HG02798 (cell line): Measurements from ENCODE around the gene VSTM2L.
A peak's percentile ranks its signal among the peaks of the same experiment; 100 is the strongest.

Experiments used
- ATAC-seq: cut with Tn5 transposase; IDR thresholded peaks from one replicate; pipeline ENCODE4 v1.9.1; 2021; ENCODE audit warnings: mild to moderate bottlenecking; ENCODE audit not compliant: unreplicated experiment, poor library complexity

Gene VSTM2L

DNA sequence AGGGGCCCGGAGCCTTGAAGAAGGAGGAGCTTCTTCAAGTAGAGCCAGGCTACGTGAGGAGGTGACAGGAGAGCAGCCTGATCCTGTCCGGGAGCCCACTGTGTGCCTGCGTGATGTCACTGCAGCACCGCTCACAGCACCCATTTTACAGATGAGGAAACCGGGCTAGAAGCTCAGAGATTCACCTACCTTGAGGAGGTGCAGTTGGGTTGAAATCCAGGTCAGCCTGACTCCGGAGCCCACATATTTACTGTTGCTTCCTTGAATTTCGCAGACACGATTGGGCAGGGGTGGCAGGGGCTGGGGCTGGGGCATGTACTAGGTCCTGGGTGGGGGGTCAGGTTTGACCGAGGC, 12.5 kb downstream of the VSTM2L start:
- no peak for ATAC-seq

DNA sequence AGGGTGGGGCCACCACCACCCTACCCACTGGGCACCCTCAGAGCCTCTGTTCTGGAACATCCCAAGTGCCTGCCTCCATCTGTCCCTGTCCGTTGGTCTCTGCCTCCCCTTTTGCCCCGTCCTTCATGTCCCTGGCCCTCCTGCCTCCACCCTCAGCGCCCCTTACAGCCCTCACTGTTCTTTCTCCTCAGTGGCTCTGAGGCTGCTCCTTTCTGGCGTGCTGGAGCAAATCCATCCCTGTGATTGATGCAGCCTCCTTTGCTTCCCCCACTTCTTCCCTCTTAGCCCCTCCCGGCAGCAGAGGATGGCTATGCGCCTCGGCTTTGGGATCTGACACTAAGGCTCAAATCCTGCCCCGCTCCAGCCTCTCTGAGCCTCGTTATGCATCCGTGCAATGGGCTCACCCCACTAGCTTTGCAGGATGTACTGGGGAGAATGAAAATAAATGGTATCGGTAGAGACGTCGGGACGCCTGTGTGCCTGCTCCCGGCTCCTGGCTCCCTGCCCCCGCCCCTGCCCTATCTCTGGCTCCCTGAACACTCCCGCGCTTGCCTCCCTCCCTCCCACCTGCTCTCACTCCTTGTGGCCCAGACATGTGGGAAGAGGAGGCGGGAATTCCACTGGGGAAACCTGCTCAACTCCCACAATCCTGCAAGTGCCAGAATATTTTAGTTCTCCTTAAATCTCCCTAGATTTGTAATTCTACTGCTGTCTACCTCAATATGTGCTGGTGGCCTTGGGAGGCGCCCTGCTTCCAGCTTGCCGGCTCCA, 13.1 kb downstream of the VSTM2L start:
- ATAC-seq, result no peak

DNA sequence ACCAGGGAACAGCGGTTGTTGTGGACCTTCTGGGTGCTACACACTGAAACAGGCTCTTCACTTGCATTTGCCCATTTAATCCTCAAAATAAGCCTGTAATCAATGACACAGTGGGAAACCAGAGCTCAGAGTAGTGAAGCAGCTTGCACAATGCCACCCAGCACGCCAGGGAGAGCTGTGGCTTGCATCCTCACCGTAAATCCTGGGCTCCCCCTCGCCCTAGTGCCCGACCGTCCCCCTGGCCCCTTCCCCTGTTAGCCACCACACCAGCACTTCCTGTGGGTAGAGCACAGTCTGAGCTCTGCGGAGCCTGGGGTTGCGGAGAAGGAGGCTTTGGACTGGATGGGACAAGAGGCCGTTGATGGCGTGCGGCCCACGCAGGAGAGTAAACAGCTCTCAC, 14.5 kb downstream of the VSTM2L start:
- ATAC-seq, result no peak

DNA sequence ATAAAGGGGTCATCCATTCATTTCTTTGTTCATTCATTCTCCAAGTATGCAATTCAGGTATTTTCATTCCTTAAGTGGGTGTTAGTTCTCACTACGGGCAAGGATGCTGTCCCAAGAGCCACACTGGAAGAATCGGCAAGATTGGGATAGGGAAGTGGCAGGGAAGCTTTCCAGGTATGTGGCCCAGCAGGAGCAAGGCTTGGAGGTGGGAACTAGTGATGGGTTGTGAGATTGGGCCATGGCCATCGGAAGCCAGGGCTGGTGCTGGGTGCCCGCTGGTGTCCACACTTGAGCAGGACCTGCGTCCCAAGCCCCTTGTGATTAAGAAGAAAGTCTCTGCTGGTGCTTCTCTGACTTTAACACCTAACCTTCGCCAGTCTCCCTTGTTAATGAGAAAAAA, 15.1 kb downstream of the VSTM2L start:
- ATAC-seq, result no peak

DNA sequence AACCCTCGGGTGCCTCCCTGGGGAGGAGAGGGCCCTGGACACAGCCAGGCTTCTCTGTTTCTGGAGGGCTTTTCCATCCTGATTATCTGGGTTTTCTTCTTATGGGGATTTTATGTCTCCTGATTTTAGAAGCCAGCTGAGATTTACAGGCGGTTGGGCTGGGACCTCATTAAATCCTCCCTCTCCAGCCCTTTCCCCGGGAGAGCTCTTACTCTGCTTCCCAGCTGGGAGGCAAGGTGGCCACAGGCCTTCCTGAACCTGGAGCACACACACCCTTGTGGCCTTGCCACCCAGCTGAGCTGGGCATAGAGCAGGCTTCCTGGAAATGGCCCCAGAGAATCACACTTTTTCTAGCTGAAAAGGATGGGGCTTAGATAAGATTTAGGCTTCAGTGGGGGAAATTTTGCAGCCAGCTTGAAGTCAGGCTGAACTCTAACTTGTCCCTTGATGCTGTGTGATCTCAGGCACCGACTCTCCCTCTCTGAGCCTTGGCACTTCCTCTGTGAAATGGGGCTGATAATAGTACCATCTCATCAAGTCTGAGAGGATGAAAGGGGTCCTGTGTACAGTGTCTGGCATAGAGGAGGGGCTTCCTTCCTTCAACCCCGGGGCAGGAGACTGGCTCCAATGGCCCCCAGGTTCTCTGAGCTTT, 16.6 kb downstream of the VSTM2L start:
- ATAC-seq, result no peak

DNA sequence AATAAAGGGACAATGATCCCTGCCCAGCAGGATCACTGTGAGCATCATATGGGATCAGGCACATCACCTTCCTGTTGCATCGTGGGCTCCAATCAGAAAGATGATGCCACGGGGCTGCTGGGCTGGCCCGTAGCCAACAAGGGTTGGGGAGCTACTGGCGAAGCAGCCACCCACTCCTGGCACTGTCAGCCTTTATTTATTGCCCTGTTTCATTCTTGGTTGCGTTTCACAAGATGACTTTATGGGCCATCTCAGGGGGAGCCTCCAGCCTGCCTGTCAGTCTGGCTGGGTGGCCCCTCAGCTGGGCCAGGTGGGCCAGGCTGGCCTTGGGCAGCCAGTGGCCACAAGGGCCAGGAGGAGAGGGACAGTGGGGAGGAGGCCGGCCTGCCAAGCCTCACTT, 17.3 kb downstream of the VSTM2L start:
- no peak for ATAC-seq

DNA sequence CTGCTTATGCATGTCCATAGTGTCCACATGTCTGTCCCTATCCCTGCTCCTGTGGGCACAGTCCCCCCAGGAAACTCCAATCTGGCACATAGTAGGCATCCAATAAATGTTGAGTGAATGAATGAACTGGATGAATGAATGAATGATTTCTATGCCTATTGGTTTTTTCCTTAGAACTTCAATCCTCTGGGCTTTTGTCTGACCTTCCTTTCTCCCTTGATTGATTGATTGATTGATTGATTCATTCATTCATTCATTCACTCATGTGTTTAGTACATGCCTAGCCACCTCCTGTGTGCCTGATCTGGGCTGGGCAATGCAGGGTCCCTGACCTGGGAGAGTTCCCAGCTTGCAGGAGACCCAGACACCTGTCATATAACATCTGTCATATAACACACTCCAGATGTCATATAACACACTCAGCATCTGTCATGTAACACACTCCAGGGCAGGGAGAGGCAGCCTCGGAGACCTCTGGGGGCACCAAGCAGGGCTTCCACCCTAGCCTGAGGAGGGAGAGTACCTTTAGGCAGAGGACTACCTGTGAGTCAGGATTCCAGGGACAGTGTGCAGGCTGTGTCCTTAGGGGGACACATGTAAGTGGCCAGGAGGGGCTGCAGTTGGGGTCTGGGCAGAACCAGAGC, 17.9 kb downstream of the VSTM2L start:
- ATAC-seq, result no peak

DNA sequence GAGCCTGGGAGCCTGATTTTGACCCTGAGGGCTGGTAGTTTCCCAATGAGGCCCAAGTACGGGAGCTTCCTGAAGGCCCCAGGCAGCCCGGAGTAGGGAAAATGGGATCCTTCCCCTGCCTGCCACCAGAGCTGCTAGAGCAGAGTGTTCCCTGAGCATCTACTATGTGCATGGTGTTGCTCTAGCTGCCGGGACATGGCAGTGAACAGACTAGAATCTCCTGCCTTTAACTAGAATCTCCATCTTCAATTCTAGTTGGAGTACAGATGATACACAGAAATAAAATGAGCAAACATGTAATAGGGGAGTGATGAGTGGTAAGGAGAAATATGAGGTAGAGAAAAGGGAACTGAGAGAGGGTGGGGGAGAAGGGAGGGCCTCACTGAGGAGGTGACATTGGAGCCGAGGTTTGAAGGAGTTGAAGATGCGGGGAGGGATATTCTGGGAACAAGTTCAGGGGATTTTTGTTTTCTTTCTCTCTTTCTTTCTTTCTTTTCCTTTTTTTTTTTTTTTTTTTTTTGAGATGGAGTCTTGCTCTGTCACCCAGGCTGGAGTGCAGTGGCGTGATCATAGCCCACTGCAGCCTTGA, 18.5 kb downstream of the VSTM2L start:
- ATAC-seq, result peak; percentile 62

DNA sequence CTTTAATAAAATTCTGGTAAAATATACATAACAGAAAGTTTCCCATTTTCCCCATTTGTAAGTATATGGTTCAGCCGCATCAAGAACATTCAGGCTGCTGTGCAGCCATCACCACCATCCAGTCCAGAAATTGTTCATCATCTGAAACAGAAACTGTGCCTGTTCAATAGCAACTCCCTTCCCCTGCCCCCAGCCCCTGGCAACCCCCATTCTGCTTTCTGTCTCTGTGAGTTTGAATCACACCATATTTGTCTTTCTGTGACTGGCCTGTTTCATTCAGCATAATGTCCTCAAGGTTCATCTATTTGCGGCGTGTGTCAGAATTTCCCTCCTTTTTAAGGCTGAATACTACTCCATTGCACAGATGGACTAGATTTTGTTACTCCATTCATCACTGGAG, 19.1 kb downstream of the VSTM2L start:
- ATAC-seq, result peak; percentile 63

DNA sequence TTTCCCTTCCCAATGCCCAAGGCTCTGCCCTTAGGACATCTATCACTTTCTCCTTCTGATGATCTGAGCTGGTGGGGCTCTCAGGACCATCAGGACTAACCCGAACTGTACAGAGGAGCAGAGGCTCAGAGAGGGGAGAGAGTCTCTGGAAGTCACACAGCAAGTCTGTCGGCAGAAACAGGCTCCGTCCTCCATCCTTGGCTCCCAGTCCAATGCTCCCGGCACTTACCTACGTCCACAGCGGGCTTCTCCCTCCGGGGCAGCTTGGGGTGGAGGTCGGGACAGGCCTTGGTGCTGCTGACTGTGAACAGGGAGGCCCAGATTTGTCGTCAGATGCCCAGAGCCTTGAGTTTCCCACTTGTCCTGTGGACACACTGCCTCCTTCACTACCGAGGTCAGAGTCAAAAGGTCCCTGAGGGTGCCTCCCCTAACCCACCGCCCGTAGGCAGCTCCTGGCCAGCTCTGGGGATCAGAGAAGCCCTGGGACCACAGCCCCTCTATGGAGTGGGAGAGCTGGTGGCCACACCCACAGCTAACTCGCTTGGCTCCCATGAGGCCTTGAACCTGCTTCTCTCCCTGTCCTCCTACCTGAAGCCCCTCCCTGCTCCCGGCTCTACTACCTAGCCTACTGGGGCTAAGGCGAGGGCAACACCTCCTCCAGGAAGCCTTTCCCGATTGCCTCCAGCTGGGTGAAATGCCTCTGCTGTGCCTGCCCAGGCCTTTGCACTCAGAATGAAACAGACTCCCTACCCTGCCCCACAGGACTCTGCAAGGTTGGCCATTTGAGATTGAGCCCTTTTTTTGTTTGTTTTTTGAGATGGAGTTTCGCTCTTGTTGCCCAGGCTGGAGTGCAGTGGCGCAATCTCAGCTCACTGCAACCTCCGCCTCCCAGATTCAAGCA, 22.6 kb downstream of the VSTM2L start:
- ATAC-seq, result no peak

DNA sequence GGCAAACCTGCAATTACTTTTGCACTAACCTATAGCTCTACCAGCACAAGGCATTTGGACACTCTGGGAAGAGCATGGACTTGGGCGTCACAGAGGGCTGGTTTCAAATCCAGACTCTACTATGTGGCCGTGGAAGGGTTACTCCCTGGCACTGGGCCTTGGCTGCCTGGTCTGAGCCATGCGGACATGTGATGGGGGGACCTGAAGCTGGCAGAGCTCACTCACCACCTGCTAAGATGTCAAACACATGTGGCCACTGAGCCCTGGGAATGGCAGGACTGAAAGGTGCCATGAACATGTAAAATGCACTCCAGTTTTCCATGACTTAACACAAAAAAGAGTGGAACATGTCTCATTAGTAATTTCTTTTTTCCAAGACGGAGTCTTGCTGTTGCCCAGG, 23.7 kb downstream of the VSTM2L start:
- ATAC-seq, result no peak

DNA sequence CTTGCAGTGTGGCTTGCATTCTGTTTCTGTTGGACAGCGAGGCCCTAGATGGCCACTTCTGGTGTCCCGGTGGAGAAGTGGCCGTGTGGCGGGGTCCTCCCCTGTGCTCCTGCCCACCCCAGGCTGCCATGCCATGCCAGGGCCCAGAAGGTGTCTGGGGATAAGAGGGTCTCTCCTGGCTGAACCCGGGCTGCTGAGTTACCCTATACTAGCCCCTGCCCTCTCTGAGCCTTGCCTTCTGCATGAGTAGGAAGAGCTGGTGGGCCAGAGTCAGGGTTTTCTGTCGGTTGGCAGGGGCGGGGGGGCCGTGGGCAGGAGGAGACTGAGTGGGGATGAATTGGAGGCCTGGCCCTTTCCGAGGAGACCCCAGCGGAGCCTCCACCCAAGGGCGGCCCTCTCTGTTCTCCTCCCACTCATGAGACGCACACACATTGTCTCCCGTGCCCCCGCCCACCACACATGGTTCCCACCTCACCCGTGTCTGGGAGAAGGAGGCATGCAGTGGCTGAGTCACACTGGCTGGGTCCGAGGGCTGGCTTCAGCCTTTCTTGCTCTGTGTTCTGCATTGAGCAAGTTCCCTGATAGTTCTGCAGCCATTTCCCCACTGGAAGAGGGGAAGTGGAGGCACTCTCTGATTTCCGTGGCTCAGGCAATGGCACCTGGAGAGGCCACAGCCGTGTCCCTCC, 24.6 kb downstream of the VSTM2L start:
- no peak for ATAC-seq

DNA sequence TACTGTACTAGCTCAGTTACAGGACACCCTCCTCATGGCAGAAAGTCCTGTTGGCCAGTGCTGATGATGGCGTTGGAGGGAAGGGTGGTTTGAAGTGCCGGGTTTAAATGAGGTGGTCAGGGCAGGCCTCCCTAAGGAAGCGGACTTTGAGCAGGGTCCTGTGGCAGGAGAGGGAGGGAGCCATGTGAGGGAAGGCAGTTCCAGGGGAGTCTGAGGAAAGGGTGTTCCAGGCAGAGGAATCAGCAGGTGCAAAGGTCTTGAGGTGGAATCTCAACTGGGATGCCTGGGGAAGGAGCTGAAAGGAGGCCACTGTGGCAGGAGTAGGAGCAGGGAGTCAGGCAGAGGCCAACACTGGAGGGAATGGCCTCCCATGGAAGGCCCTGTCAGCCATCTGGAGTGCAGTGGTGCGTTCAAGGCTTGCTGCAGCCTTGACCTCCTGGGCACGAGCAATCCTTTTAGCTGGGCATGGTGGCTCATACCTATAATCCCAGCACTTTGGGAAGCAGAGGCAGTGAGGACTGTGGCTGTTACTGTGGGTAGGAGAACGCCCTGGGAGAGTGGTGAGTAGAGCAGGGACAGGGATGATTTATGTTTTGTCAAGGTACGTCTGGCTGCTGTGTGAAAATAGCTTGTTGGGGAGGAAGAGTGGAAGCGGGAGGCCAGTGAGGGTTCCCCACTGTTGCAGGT, 26.2 kb downstream of the VSTM2L start:
- no peak for ATAC-seq

DNA sequence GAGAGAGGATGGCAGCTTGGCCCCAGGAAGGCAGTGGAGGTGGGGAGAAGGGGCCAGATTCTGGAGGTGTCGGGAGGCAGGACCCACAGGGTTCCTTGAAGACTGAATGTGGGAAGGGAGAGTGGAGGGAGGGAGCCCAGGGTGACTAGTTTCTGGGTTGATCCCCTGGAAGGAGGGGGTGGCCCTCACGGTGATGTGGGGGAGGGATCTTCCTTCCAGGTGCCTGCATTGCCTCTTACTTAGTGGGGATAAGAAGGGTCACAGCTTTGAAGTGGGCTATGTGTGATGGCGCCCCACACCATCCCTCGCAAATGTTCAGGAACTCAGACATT, 26.7 kb downstream of the VSTM2L start:
- no peak for ATAC-seq

DNA sequence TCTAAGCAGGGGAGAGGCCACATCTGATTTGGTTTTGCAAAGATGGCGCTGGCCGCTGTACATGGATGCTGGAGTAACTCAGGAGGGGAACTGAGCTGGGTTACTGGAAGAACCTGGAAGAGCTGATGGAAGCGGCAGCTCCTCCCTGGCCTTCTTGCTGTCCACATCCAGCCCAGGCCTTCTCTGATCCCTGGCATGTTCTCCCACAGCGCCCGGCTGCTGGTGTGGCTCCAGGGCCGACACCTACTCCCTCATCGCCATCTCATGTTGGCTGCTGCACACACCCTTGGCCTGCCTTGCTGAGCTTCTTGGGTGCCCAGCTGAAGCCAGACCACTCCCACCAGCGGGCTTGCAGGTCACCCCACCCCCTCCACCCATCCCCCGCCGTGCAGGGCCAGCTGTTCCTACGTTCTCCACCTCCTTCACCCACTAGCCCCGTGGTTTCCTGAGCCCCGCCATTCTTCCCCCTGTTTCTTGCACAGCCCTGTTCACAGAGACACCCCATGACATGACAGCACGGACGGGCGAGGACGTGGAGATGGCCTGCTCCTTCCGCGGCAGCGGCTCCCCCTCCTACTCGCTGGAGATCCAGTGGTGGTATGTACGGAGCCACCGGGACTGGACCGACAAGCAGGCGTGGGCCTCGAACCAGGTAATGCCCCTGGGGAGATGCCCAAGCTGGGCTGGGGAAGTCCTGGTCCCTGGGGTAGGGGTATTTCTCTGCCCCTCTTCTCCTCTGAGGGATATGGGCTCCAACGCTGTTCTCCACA, 28.4 kb downstream of the VSTM2L start:
- ATAC-seq, result no peak

DNA sequence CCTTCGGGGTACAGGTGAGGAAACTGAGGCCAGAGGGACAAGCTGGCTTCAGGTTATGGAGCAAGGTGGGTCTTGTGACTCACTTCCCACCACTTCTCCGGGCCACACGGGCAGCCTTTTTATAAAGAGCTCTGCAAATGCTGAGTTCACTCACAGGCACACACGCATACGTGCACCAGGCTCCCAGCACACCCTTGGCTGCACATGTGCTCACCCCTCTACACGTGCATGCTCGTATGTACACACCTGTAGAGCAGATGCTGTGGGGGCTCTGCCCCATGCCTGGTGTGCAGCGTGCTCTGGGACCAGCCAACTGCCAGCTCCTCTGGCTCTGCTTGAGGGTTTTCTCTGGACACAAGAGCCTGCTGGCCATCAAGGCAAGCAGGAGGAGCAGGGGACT, 29.1 kb downstream of the VSTM2L start:
- no peak for ATAC-seq

DNA sequence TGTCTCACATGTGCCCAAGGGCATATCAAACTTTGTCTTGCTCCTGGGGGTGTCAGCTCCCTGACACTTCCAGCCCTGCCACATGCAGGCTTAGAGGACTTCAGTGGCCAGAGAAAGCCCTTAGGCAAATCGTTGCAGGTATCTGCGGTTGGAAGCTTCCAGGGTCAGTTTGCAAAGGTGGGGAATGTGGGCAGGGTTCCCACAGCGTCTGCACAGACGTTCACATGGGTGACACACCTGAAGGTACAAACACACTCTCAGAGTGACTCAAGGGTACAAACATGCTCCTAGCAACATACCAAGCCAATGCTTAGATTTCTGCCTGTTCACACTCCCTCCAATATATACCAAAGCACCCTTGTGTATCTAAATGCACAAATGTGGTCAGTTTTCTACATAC, 30.0 kb downstream of the VSTM2L start:
- ATAC-seq, result no peak

DNA sequence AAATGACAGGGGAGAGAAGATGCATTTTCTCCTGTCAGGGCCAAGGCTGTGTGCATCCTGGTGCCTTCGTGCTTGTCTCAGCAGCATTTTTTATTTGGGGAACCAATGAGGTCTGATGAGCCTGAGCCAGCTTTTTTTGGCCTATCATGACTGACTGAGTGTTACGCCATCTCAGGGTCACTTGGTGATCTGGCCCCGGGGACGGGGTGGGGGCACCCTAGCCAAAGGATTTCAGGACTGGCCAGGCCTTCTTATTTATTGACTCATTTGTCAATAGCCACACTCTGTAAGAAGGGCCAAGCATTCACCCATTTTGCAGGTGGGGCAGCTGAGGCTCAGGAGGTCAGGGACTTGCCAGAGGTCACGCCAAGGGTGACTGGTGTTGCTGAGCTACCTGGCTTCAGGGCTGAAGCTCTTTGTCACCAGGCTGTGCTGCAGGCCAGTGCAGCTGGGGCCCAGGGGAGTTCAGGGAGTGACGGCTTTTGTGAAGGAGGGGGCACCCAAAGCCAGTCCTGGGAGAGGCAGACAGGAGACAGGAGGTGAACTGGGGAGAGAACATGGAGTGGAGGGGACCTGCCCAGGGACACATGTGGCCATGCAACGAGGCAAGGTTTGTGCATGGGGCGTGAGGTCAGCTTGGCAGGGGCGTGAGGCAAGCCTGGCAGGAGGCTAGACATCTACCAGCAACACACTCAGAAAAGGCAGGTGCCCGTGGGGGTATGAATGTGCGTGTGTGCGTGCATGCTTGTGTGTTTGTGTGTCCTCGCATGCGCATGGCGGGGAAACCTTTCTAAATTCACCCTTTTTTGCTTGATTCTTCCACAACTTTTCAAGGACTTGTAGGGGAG, 31.1 kb downstream of the VSTM2L start:
- ATAC-seq, result no peak
